ENCODE data around the gene SERTAD1.

DNA sequence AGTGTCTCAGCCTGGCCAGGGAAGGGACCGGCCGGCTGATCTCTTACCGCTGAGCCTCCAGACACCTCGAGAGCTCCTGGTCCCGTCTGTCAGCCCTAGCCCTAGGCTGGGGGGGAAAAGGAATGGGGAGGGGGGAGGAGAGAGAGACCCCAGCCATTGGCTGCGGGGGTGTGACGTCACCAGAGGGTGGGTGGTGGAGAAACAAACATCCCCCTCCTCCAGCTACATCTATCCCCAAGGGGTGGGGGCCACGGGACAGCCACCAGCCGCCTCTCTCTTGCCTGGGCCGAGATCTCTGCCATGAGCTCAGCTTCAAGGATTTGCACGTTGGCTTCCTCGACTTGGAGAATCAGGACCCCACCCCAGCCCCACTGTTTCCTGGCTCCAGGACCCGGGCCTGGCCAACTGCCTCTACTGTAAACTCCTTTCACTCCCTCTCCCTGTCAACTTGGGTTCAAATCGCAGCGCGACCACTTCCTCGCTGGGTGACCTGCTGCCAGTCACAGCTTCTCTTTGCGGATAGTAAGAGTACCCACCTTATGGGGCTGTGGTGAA, 12.4 kb downstream of the SERTAD1 start, which contains the start of gene PRX:
- TF ChIP-seq EZH2 (IDR thresholded peaks at IDR 0.05), result no peak
- TF ChIP-seq, protein P1, sequence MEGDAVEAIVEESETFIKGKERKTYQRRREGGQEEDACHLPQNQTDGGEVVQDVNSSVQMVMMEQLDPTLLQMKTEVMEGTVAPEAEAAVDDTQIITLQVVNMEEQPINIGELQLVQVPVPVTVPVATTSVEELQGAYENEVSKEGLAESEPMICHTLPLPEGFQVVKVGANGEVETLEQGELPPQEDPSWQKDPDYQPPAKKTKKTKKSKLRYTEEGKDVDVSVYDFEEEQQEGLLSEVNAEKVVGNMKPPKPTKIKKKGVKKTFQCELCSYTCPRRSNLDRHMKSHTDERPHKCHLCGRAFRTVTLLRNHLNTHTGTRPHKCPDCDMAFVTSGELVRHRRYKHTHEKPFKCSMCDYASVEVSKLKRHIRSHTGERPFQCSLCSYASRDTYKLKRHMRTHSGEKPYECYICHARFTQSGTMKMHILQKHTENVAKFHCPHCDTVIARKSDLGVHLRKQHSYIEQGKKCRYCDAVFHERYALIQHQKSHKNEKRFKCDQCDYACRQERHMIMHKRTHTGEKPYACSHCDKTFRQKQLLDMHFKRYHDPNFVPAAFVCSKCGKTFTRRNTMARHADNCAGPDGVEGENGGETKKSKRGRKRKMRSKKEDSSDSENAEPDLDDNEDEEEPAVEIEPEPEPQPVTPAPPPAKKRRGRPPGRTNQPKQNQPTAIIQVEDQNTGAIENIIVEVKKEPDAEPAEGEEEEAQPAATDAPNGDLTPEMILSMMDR (IDR thresholded peaks at IDR 0.05), result no peak

Data from neural progenitor cell (in vitro differentiated cells).